GM23338 (cell line): Measurements from ENCODE around the gene FAM171A2. TPM values are rescaled to one million over a fixed set of nuclear protein-coding genes. Genes with fewer than 3 reads are reported as not detected.

Experiments
- ATAC-seq: fragments of 200-7000 bp; cut with Tn5 transposase; 3 replicates; pipeline ENCODE4 v1.9.1; 2020
- DNase-seq: peaks from one replicate; pipeline ENCODE4 v3.0.0-alpha.2; 2015; ENCODE audit warnings: low spot score
- H2AFZ ChIP-seq: fragments of 200-600 bp; sonication (generic); 2 replicates; pipeline ENCODE4 v1.8.0; 2016; ENCODE audit warnings: antibody characterized with exemption, mild to moderate bottlenecking, moderate library complexity
- H3F3A ChIP-seq: fragments of 200-600 bp; sonication (generic); replicated peaks from 2 replicates; pipeline ENCODE4 v1.8.0; 2017; ENCODE audit warnings: antibody characterized with exemption, mixed run types, low read depth
- H3K27ac ChIP-seq: fragments of 200-600 bp; sonication (generic); 2 replicates; pipeline ENCODE4 v1.6.1; 2016; ENCODE audit warnings: low read depth
- H3K27me3 ChIP-seq: fragments of 200-600 bp; sonication (generic); 2 replicates; pipeline ENCODE4 v1.8.0; 2016; ENCODE audit warnings: mild to moderate bottlenecking, mixed run types, moderate library complexity; ENCODE audit not compliant: insufficient read depth
- H3K36me3 ChIP-seq: fragments of 200-600 bp; sonication (generic); 2 replicates; pipeline ENCODE4 v1.8.0; 2016; ENCODE audit warnings: mild to moderate bottlenecking; ENCODE audit not compliant: insufficient read depth
- H3K4me1 ChIP-seq: fragments of 200-600 bp; sonication (generic); 2 replicates; pipeline ENCODE4 v1.8.0; 2016; ENCODE audit warnings: mild to moderate bottlenecking, moderate library complexity; ENCODE audit not compliant: insufficient read depth
- H3K4me2 ChIP-seq: fragments of 200-600 bp; sonication (generic); 2 replicates; pipeline ENCODE4 v1.7.1; 2017; ENCODE audit warnings: mixed run types
- H3K4me3 ChIP-seq: fragments of 200-600 bp; sonication (generic); 2 replicates; pipeline ENCODE4 v1.6.1; 2016; ENCODE audit warnings: mixed run types
- H3K79me2 ChIP-seq: fragments of 200-600 bp; sonication (generic); replicated peaks from 2 replicates; pipeline ENCODE4 v1.8.0; 2017; ENCODE audit warnings: mild to moderate bottlenecking; ENCODE audit not compliant: insufficient read depth
- H3K9me2 ChIP-seq: fragments of 200-600 bp; sonication (generic); 2 replicates; pipeline ENCODE4 v1.8.0; 2017; ENCODE audit not compliant: insufficient read depth
- H4K20me1 ChIP-seq: fragments of 200-600 bp; sonication (generic); replicated peaks from 2 replicates; pipeline ENCODE4 v1.8.0; 2017; ENCODE audit warnings: mild to moderate bottlenecking; ENCODE audit not compliant: insufficient read depth
- H3K27ac Mint-ChIP-seq: 2 replicates; pipeline ENCODE4 v1.8.0; 2020; ENCODE audit warnings: inconsistent platforms, mild to moderate bottlenecking, moderate library complexity, mixed read lengths
- H3K27me3 Mint-ChIP-seq: 3 replicates; pipeline ENCODE4 v1.8.0; 2022; ENCODE audit warnings: low read depth, mild to moderate bottlenecking, moderate library complexity, mixed read lengths, inconsistent platforms; ENCODE audit not compliant: insufficient read depth, poor library complexity
- H3K36me3 Mint-ChIP-seq: 3 replicates; pipeline ENCODE4 v1.8.0; 2021; ENCODE audit warnings: low read depth, mild to moderate bottlenecking, inconsistent platforms, moderate library complexity, mixed read lengths
- H3K4me1 Mint-ChIP-seq: 3 replicates; pipeline ENCODE4 v1.8.0; 2020; ENCODE audit warnings: mild to moderate bottlenecking, inconsistent platforms, mixed read lengths
- H3K4me3 Mint-ChIP-seq: 3 replicates; pipeline ENCODE4 v1.8.0; 2021; ENCODE audit warnings: moderate library complexity, mild to moderate bottlenecking, inconsistent platforms, mixed read lengths
- H3K9me3 Mint-ChIP-seq: 3 replicates; pipeline ENCODE4 v1.8.0; 2020; ENCODE audit warnings: moderate library complexity, mild to moderate bottlenecking, inconsistent platforms, mixed read lengths
- JUNB ChIP-seq: IDR thresholded peaks from one replicate; pipeline ENCODE4 v1.6.1; 2016; ENCODE audit warnings: antibody characterized with exemption; ENCODE audit not compliant: unreplicated experiment
- POLR2AphosphoS5 ChIP-seq: IDR thresholded peaks from 2 replicates; pipeline ENCODE4 v1.6.1; 2016; ENCODE audit warnings: antibody characterized with exemption, low read depth
- polyA plus RNA-seq: library from polyadenylated mRNA; unstranded; fragments of >200 nt; fragmentation: Nextera tagmentation; extraction: Ambion mirVana; gene quantifications from 2 replicates; pipeline ENCODE4 v1.2.1, GENCODE V29; 2016
- total RNA-seq: library from RNA; depleted of rRNA; stranded (reverse); fragments of >200 nt; shearing (Covaris generic); gene quantifications from 2 replicates; pipeline ENCODE4 v1.2.3, GENCODE V29; 2014
- TF ChIP-seq, protein P1 (sequence below): fragments of 250-450 bp; sonication (Bioruptor Pico); IDR thresholded peaks from 2 replicates; pipeline ENCODE4 v1.5.0; 2020; ENCODE audit warnings: mild to moderate bottlenecking, moderate library complexity
- TF ChIP-seq, protein P2 (sequence below), 2 experiments: fragments of 200-600 bp in 1 of 2; sonication (generic) in 1 of 2; conservative IDR thresholded peaks; 2 replicates each; pipeline versions ENCODE4 v1.5.1 to v1.6.1; 2016 to 2017; ENCODE audit warnings: antibody characterized with exemption in 2 of 2, low read depth in 2 of 2, mild to moderate bottlenecking in 2 of 2, moderate library complexity in 1 of 2

Gene FAM171A2
- total and polyA plus RNA-seq, 2 experiments from 2014 or later: 4.1 to 35.4 TPM

DNA sequence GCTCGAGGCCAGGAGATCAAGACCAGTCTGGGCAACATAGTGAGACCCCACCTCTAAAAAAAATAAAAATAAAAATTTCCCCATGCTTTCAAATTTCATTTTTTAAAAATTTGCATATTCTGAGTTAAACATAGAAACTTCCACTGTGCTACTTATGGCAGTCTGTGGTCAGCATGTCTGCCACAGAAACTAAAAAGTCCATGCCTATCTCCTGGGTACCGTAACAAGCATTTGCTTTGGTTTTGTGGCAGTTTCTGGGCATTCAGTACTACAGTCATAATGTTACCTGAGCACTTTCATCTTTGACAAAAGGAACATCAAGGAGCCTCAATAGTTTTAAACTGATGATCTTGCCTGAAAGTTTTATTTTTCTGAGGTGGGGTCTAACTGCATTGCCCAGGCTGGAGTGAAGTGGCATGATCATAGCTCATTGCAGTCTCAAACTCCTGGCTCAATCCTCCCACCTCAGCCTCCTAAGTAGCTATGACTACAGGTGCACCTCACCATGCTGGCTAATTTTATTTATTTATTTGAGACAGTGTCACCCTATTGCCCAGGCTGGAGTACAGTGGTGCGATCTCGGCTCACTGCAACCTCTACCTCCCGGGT, 39.0 kb upstream of the FAM171A2 start (continued):
- TF ChIP-seq, protein P1, sequence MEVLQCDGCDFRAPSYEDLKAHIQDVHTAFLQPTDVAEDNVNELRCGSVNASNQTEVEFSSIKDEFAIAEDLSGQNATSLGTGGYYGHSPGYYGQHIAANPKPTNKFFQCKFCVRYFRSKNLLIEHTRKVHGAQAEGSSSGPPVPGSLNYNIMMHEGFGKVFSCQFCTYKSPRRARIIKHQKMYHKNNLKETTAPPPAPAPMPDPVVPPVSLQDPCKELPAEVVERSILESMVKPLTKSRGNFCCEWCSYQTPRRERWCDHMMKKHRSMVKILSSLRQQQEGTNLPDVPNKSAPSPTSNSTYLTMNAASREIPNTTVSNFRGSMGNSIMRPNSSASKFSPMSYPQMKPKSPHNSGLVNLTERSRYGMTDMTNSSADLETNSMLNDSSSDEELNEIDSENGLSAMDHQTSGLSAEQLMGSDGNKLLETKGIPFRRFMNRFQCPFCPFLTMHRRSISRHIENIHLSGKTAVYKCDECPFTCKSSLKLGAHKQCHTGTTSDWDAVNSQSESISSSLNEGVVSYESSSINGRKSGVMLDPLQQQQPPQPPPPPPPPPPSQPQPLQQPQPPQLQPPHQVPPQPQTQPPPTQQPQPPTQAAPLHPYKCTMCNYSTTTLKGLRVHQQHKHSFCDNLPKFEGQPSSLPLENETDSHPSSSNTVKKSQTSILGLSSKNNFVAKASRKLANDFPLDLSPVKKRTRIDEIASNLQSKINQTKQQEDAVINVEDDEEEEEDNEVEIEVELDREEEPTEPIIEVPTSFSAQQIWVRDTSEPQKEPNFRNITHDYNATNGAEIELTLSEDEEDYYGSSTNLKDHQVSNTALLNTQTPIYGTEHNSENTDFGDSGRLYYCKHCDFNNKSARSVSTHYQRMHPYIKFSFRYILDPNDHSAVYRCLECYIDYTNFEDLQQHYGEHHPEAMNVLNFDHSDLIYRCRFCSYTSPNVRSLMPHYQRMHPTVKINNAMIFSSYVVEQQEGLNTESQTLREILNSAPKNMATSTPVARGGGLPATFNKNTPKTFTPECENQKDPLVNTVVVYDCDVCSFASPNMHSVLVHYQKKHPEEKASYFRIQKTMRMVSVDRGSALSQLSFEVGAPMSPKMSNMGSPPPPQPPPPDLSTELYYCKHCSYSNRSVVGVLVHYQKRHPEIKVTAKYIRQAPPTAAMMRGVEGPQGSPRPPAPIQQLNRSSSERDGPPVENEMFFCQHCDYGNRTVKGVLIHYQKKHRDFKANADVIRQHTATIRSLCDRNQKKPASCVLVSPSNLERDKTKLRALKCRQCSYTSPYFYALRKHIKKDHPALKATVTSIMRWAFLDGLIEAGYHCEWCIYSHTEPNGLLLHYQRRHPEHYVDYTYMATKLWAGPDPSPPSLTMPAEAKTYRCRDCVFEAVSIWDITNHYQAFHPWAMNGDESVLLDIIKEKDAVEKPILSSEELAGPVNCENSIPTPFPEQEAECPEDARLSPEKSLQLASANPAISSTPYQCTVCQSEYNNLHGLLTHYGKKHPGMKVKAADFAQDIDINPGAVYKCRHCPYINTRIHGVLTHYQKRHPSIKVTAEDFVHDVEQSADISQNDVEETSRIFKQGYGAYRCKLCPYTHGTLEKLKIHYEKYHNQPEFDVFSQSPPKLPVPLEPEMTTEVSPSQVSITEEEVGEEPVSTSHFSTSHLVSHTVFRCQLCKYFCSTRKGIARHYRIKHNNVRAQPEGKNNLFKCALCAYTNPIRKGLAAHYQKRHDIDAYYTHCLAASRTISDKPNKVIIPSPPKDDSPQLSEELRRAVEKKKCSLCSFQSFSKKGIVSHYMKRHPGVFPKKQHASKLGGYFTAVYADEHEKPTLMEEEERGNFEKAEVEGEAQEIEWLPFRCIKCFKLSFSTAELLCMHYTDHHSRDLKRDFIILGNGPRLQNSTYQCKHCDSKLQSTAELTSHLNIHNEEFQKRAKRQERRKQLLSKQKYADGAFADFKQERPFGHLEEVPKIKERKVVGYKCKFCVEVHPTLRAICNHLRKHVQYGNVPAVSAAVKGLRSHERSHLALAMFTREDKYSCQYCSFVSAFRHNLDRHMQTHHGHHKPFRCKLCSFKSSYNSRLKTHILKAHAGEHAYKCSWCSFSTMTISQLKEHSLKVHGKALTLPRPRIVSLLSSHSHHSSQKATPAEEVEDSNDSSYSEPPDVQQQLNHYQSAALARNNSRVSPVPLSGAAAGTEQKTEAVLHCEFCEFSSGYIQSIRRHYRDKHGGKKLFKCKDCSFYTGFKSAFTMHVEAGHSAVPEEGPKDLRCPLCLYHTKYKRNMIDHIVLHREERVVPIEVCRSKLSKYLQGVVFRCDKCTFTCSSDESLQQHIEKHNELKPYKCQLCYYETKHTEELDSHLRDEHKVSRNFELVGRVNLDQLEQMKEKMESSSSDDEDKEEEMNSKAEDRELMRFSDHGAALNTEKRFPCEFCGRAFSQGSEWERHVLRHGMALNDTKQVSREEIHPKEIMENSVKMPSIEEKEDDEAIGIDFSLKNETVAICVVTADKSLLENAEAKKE (CRISPR knock-in tag): no peak
- TF ChIP-seq JUNB: no peak

DNA sequence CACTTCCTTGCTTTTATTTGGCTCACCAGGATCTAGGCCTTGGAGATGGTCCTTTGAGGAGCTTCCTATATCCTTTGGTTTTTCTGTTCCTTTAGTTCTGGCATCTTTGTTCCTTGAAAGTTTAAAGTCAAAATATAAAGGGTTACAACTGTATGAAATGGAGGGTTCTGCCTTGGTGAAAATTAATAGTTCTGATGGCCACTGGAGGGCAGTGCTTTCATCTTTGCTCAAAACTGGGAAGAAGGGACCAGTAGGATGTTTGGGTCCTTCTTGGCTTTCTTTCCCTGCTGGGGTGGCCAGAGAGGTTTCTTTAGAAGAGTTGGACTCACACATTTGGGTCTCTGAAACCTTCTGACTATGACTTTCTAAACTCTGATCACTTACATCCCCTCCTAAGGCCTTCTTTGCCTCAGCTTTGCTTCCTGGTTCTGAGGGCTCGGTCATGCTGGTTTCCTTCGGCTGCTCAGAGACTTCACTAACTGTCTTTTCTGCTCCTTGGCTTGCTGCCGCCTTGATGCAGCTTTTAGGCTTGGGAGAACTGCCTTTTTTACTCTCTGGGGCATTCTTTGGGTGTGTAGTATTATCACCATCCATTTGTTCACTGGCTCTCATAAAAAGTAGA, 36.7 kb upstream of the FAM171A2 start:
- H2AFZ ChIP-seq: no peak overlapping the region
- peaks cover 50% of the 10 kb centered on the region for H3K36me3 Mint-ChIP-seq
- no peak overlapping the region for H3K4me3 Mint-ChIP-seq
- H4K20me1 ChIP-seq: peaks cover 11% of the 10 kb centered on the region; the same call in 1 of the 2 replicates
- H3F3A ChIP-seq: no peaks in the 10 kb centered on the region
- H3K4me2 ChIP-seq: no peak overlapping the region
- H3K79me2 ChIP-seq: no peaks in the 10 kb centered on the region
- H3K36me3 ChIP-seq: peaks cover 20% of the 10 kb centered on the region
- H3K9me3 Mint-ChIP-seq: no peaks in the 10 kb centered on the region
- no peaks in the 10 kb centered on the region for H3K27me3 ChIP-seq
- no peak overlapping the region for H3K27ac ChIP-seq
- H3K27me3 Mint-ChIP-seq: peaks cover 7% of the 10 kb centered on the region
- H3K4me1 Mint-ChIP-seq: no peaks in the 10 kb centered on the region; the same call in 2 of the 3 replicates
- no peak overlapping the region for H3K27ac Mint-ChIP-seq
- no peaks in the 10 kb centered on the region for H3K9me2 ChIP-seq
- H3K4me3 ChIP-seq: no peak overlapping the region
- no peaks in the 10 kb centered on the region for H3K4me1 ChIP-seq
- no peak for TF ChIP-seq POLR2AphosphoS5
- TF ChIP-seq, protein P2, sequence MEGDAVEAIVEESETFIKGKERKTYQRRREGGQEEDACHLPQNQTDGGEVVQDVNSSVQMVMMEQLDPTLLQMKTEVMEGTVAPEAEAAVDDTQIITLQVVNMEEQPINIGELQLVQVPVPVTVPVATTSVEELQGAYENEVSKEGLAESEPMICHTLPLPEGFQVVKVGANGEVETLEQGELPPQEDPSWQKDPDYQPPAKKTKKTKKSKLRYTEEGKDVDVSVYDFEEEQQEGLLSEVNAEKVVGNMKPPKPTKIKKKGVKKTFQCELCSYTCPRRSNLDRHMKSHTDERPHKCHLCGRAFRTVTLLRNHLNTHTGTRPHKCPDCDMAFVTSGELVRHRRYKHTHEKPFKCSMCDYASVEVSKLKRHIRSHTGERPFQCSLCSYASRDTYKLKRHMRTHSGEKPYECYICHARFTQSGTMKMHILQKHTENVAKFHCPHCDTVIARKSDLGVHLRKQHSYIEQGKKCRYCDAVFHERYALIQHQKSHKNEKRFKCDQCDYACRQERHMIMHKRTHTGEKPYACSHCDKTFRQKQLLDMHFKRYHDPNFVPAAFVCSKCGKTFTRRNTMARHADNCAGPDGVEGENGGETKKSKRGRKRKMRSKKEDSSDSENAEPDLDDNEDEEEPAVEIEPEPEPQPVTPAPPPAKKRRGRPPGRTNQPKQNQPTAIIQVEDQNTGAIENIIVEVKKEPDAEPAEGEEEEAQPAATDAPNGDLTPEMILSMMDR (conservative IDR thresholded peaks at IDR 0.05; ENCODE audit: low read depth in 2 of 2): peak; percentile 67 to 70
- DNase-seq (peak; percentile 59), ATAC-seq (peak; percentile 78)
